IMR-90 (cell line): ENCODE results near the gene CHD2.

ENCODE experiments used
- BHLHE40 ChIP-seq: fragments of 150-350 bp; IDR thresholded peaks from 2 replicates; pipeline ENCODE4 v1.6.1; 2016; ENCODE audit warnings: mild to moderate bottlenecking, low read depth, low read length
- CEBPB ChIP-seq: IDR thresholded peaks from 2 replicates; pipeline ENCODE4 v1.6.1; 2012; ENCODE audit warnings: low read depth, low read length, improper control_type of control experiment
- CTCF ChIP-seq: conservative IDR thresholded peaks from 2 replicates; pipeline ENCODE4 v1.5.1; 2012; ENCODE audit warnings: mild to moderate bottlenecking, low read depth, low read length, improper control_type of control experiment
- ELK1 ChIP-seq: fragments of 150-350 bp; IDR thresholded peaks from 2 replicates; pipeline ENCODE4 v1.6.1; 2016; ENCODE audit warnings: low read depth, mild to moderate bottlenecking, low read length, moderate library complexity, borderline replicate concordance
- FOS ChIP-seq: fragments of 150-350 bp; IDR thresholded peaks from 2 replicates; pipeline ENCODE4 v1.6.1; 2016; ENCODE audit warnings: low read depth, low read length
- MAFK ChIP-seq: IDR thresholded peaks from 2 replicates; pipeline ENCODE4 v1.6.1; 2012; ENCODE audit warnings: low read depth, low read length, improper control_type of control experiment
- MXI1 ChIP-seq: IDR thresholded peaks from 2 replicates; pipeline ENCODE4 v1.6.1; 2012; ENCODE audit warnings: low read depth, mild to moderate bottlenecking, low read length, moderate library complexity, borderline replicate concordance
- NFE2L2 ChIP-seq: fragments of 150-350 bp; IDR thresholded peaks from 2 replicates; pipeline ENCODE4 v1.6.1; 2016; ENCODE audit warnings: low read depth, mild to moderate bottlenecking, low read length
- POLR2A ChIP-seq: IDR thresholded peaks from 2 replicates; pipeline ENCODE4 v1.6.1; 2012; ENCODE audit warnings: mild to moderate bottlenecking, low read depth, low read length
- RAD21 ChIP-seq: IDR thresholded peaks from 2 replicates; pipeline ENCODE4 v1.6.1; 2012; ENCODE audit warnings: low read length, improper control_type of control experiment
- RFX5 ChIP-seq: IDR thresholded peaks from 2 replicates; pipeline ENCODE4 v1.8.0; 2012; ENCODE audit warnings: low read depth, mild to moderate bottlenecking, low read length, moderate library complexity
- SMC3 ChIP-seq: fragments of 150-350 bp; IDR thresholded peaks from 2 replicates; pipeline ENCODE4 v1.6.1; 2016; ENCODE audit warnings: low read depth, mild to moderate bottlenecking, antibody characterized with exemption, low read length, moderate library complexity
- USF2 ChIP-seq: fragments of 150-350 bp; IDR thresholded peaks from 2 replicates; pipeline ENCODE4 v1.6.1; 2017; ENCODE audit warnings: mild to moderate bottlenecking, antibody characterized with exemption, low read length, low read depth

DNA sequence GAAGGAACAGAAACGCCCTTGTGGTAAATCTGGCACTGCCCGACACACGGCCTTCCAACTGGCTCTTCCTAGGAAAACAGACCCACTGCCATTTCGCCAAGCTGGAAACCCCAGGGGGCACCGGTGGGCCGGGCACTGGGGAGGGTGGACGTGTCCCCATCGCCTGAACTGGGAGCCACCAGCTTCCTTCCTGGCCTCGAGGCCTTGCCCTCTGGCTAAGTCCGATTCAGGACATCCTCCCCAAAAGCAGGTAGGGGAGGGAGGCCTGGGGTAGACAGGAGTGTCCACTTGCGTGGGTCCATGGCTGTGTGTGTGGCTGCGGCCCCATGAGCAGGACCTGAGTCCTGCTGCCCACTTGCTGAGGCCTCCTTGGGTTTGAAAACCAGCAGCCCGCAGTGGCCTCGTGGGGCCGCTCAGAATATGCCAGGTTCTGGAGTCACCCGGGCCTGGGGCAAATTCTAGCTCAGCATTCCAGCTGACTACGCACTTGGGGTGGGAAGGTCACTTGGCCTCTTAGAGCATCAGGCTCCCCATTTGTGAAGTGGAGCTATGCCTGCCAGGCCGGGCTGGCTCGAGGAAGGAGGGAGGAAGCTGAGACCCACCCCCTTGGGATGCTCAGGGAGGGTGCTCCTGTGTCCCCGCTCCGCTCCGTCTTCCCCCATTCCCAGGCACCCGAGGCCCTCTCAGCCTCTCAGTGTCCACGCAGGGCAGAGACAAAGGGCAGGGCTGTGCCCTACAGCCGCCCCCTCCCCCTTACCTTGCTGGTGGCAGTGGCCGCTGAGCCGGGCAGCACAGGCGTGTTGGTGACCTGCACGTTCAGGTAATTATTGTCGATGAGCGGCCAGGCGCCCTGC is 151.3 kb downstream of the CHD2 start:
- TF ChIP-seq CTCF (no peak), USF2 (no peak), SMC3 (no peak), MXI1 (no peak), RAD21 (no peak), FOS (no peak), BHLHE40 (no peak), POLR2A (no peak), CEBPB (no peak), RFX5 (no peak), NFE2L2 (no peak), ELK1 (no peak), MAFK (no peak)
